Measurements from ENCODE around the gene ABR.
"Not testable (repeated sequence)": the region's sequence is repeated elsewhere in the genome, so short reads cannot be mapped to it uniquely, and the experiment has no call there.

Gene ABR

GRCh38 chr17:1055231-1055630 is 124.5 kb downstream of the ABR start:
- Histone ChIP-seq H3K4me3 (no peak overlapping the region), H3K4me1 (peaks cover 5 to 19% (median 15%) of the 10 kb centered on the region in 10 experiments; a peak in 19 of 20 replicates), H3K27me3 (no peaks in the 10 kb centered on the region), H4K20me1 (peaks cover 0 to 70% (median 19%) of the 10 kb centered on the region in 11 experiments; a peak in 12 of 22 replicates), H3K9me3 (replicated peaks in 1 of 11) (no peaks in the 10 kb centered on the region), H3K4me2 (no peak overlapping the region), H3K9ac (0 out of 22 replicates have a peak overlapping the region, but pooled peaks of 1 of the 11 experiments have one; percentile 3), H3K27ac (no peak overlapping the region), H3K36me3 (peaks cover 18 to 76% (median 52%) of the 10 kb centered on the region in 11 experiments; a peak in 19 of 22 replicates)
- TF ChIP-seq Cebpa-rat (IDR thresholded peaks at IDR 0.05), result no peak

DNA sequence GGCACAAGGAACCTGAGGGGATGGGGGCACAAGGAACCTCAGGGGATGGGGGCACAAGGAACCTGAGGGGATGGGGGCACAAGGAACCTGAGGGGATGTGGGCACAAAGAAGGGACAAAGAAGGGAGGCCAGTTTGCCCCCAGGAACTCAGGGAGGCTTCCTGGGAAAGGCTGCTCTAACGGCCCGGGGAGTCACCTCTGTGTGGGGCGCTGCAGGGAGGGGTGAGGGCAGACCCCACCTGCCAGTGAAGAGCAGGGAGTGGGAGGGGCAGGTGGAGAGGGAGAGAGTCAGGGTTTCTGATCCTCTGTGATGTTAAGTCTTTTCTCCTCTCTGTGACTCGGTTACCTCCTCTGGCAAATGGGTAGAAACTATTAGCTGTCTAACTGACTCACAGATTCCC is 125.1 kb downstream of the ABR start:
- H3K4me3 ChIP-seq, result no peak overlapping the region
- H4K20me1 ChIP-seq, result peaks cover 0 to 70% (median 17%) of the 10 kb centered on the region in 11 experiments; a peak in 12 of 22 replicates
- no peak overlapping the region for H3K27ac ChIP-seq
- no peak overlapping the region for H3K4me2 ChIP-seq
- H3K9me3 ChIP-seq (replicated peaks in 1 of 11), result no peaks in the 10 kb centered on the region
- TF ChIP-seq Cebpa-rat (IDR thresholded peaks at IDR 0.05), result no peak
- peaks cover 5 to 19% (median 15%) of the 10 kb centered on the region in 10 experiments; a peak in 19 of 20 replicates for H3K4me1 ChIP-seq
- peaks cover 23 to 76% (median 49%) of the 10 kb centered on the region in 11 experiments; a peak in 19 of 22 replicates for H3K36me3 ChIP-seq
- no peaks in the 10 kb centered on the region for H3K27me3 ChIP-seq
- H3K9ac ChIP-seq, result peak overlapping the region in 1 of 11 experiments; percentile 3; a peak in 1 of 22 replicates

DNA sequence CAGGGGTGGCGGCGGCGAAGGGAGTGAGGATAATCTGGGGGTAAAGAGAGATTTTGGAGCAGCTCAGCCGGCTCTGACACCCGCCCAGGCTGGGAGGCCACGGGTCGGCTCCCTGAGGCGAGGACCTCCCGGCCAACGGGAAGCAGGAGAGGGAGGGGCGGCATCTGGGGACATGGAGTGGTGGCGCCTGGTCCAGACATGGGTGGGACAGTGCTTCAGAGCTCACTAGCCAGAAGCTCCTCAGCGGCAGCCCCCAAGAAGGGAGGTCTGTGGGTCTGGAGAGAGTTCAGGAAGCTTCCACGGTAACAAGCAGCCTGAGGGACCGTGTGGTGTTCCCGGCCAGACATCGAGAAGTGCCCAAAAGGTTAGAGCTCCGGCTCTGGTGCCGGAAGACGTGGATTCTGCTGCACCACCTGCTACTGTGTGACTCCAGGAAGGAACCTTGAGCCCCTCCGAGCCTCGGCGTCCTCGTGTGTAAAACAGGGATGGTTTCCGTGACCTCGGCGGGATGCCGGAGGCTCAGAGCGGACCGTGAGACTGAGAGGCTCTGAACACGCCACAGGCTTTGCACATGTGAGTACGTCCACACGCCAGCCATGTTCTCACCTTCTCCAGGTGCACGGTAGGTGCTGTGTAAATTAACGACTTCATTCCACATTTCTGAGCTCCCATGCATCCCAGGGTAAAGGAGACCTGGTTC is 126.0 kb downstream of the ABR start:
- Histone ChIP-seq H3K4me2 (no peak overlapping the region; a peak in 1 of 22 replicates), H3K4me3 (no peak overlapping the region), H3K36me3 (peaks cover 22 to 76% (median 50%) of the 10 kb centered on the region in 11 experiments; a peak in 19 of 22 replicates), H3K4me1 (peaks cover 5 to 19% (median 16%) of the 10 kb centered on the region in 10 experiments; a peak in 19 of 20 replicates), H3K9me3 (replicated peaks in 1 of 11) (no peaks in the 10 kb centered on the region), H3K9ac (peak overlapping the region in 1 of 11 experiments; percentile 18; a peak in 1 of 22 replicates), H3K27ac (no peak overlapping the region), H3K27me3 (no peaks in the 10 kb centered on the region), H4K20me1 (peaks cover 0 to 69% (median 14%) of the 10 kb centered on the region in 11 experiments; a peak in 11 of 22 replicates)
- TF ChIP-seq Cebpa-rat (IDR thresholded peaks at IDR 0.05), result no peak

DNA sequence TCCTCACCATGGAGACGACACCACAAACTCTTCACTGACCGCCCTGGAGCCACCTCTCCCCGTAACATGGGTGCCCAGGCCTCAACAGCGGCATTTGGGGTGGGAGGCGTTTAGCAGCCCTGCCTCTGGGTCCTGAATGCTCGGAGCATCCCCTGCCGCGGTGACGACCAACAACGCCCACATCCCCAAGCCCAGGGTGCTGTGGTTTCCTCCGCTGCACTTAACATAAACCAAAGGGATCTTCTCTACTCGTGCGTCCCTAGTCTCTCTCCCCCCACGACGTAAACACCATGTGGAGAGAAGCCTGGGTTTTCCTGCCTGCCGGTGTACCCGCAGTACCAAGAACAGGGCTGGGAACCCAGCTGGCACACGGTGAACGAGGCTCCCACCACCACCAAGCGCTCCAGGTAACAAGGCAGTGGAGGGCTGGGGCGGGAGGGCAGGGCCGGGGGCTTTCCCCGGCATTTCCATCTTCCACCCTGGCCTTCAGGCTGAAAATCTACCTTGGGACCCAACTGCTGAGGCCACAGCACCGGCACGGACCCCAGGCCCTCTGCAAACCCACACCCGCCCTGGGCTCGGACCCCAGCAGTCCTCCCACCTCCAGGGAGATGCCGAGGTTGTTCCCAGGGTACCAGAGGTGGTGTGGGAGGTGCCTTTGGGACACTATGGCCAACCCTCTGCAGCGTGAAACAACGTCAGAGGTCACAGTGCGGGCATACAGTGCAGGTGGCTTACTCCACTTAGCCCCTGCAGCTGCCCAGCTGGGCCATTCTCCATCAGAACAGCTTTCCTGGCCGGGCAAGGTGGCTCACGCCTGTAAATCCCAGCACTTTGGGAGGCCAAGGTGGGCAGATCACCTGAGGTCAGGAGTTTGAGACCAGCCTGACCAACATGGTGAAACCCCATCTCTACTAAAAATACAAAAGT is 128.5 kb downstream of the ABR start:
- Histone ChIP-seq H3K4me3 (no peak overlapping the region), H3K27ac (no peak overlapping the region), H4K20me1 (peaks cover 0 to 80% (median 21%) of the 10 kb centered on the region in 11 experiments; a peak in 16 of 22 replicates), H3K27me3 (no peaks in the 10 kb centered on the region), H3K36me3 (peaks cover 9 to 77% (median 38%) of the 10 kb centered on the region in 11 experiments; a peak in 18 of 22 replicates), H3K9me3 (replicated peaks in 1 of 11) (no peaks in the 10 kb centered on the region), H3K9ac (peak overlapping the region in 2 of 11 experiments; percentile 5 to 15; a peak in 1 of 22 replicates), H3K4me1 (peaks cover 5 to 37% (median 30%) of the 10 kb centered on the region in 10 experiments; a peak in 19 of 20 replicates), H3K4me2 (peak overlapping the region in 10 of 11 experiments; percentile 21 to 80 (median 60); a peak in 18 of 22 replicates)
- TF ChIP-seq Cebpa-rat (IDR thresholded peaks at IDR 0.05), result no peak

DNA sequence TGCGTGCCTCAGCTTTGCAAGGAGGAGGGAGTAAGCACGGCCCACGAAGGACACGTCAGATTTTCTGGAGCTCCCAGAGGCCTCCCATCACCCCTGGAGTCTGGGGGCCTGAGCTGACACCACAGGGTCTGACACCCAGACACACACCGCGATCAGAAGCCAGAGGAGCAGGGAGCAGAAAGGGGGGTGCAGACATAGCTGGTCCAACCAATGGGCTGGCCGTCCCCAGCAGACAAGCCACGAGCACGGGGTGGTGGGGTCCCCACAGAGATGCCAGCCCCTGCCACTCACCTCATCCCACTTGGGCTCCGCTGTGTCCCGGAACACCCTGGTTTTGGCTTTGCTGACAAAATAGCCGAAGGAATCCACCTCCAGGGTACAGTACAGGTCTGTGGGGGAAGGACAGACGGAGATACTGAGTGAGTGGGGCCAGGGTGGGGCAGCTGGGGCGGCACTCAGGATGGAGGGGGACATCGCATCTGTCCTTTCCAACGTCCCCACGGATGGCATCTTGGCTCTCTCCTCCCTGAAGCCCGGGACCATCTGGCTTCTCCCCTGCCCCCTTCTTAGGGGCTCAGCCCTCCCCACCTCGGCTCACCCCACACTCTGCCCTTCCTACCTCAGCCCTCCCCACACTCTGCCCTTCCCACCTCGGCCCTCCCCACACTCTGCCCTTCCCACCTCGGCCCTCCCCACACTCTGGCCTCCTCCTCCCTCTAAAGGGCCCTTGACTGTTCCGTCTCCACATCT is 129.4 kb downstream of the ABR start:
- peaks cover 0 to 80% (median 20%) of the 10 kb centered on the region in 11 experiments; a peak in 15 of 22 replicates for H4K20me1 ChIP-seq
- H3K36me3 ChIP-seq, result peaks cover 9 to 77% (median 34%) of the 10 kb centered on the region in 11 experiments; a peak in 18 of 22 replicates
- H3K4me1 ChIP-seq, result peaks cover 5 to 37% (median 30%) of the 10 kb centered on the region in 10 experiments; a peak in 19 of 20 replicates
- H3K27ac ChIP-seq, result no peak overlapping the region
- no peak for TF ChIP-seq Cebpa-rat (IDR thresholded peaks at IDR 0.05)
- H3K4me2 ChIP-seq, result peak overlapping the region in 8 of 11 experiments; percentile 51 to 80 (median 63); a peak in 16 of 22 replicates
- 0 out of 22 replicates have a peak overlapping the region, but pooled peaks of 2 of the 11 experiments have one; percentile 5 to 15 for H3K9ac ChIP-seq
- H3K4me3 ChIP-seq, result no peak overlapping the region
- no peaks in the 10 kb centered on the region for H3K27me3 ChIP-seq
- H3K9me3 ChIP-seq (replicated peaks in 1 of 11), result no peaks in the 10 kb centered on the region

DNA sequence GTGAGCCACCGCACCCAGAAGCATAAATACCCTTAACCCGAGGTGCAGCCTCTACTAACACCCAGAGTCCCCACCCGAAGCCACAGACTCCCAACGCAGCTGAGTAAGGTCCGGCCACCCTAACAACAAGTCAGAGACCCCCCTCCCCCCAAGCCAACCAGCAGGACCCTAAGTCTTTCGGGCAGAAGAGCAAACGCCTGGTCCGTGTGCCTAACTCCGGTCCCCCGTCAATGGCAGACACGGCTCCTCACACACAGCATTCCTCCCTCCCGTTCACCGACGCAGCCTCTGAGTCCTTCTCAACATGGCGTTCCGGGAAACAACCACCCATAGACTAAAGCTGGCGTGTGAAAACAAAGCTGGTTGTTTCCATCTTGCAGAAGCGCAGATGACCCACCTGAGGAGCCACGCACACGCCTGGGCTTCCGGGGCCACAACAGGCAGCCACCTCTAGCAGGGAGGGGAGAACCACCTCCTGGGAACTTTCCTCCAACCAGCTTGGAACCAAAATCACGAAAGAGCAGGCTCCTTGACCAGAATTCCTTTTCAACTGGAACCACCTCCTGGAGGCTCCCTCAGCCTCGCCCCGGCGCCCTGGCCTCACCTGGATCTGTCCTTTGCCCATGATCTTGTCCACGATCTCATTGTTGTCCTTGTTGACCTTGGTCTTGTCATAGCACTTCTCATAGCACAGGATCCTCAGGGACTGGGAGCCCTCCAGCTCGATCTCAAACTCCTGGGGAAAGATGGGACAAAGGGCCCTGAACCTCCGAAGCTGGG is 130.1 kb downstream of the ABR start:
- no peak overlapping the region for H3K4me2 ChIP-seq
- no peak overlapping the region for H3K4me3 ChIP-seq
- H4K20me1 ChIP-seq, result peaks cover 0 to 84% (median 20%) of the 10 kb centered on the region in 11 experiments; a peak in 15 of 22 replicates
- H3K36me3 ChIP-seq, result peaks cover 8 to 77% (median 26%) of the 10 kb centered on the region in 11 experiments; a peak in 18 of 22 replicates
- H3K27me3 ChIP-seq, result no peaks in the 10 kb centered on the region
- TF ChIP-seq Cebpa-rat (IDR thresholded peaks at IDR 0.05), result no peak
- peaks cover 5 to 37% (median 30%) of the 10 kb centered on the region in 10 experiments; a peak in 19 of 20 replicates for H3K4me1 ChIP-seq
- no peaks in the 10 kb centered on the region for H3K9me3 ChIP-seq (replicated peaks in 1 of 11)
- H3K27ac ChIP-seq, result no peak overlapping the region
- H3K9ac ChIP-seq, result no peak overlapping the region

DNA sequence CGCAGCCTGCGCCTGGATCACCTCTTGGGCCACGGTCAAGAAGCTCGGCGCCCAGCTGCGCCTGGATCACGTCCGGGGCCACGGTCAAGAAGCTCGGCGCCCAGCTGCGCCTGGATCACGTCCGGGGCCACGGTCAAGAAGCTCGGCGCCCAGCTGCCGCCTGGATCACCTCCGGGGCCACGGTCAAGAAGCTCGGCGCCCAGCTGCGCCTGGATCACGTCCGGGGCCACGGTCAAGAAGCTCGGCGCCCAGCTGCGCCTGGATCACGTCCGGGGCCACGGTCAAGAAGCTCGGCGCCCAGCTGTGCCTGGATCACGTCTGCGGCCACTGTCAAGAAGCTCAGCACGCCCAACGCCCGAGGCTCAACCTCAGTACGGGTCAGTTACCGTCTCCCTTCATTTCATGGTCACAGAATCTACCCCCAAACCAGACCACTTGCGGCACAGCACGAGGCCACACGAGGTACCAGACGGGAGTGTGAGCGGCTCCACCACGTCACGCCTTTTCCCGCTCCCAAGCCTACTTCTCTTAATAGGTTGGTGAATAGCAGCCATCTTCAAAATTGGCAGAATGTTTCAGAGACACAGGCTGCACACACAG is 131.2 kb downstream of the ABR start:
- H3K9me3 ChIP-seq (replicated peaks in 1 of 11); H3K27ac ChIP-seq; H3K27me3 ChIP-seq; H3K9ac ChIP-seq; H3K4me3 ChIP-seq: not testable (repeated sequence)
- H3K4me1 ChIP-seq, result peaks cover 4 to 43% (median 37%) of the 10 kb centered on the region in 10 experiments; a peak in 19 of 20 replicates
- peaks cover 0 to 87% (median 20%) of the 10 kb centered on the region in 11 experiments; a peak in 15 of 22 replicates for H4K20me1 ChIP-seq
- peaks cover 1 to 77% (median 26%) of the 10 kb centered on the region in 11 experiments; a peak in 16 of 22 replicates for H3K36me3 ChIP-seq
- peak overlapping the region in 6 of 11 experiments; percentile 46 to 75 (median 56); a peak in 8 of 22 replicates for H3K4me2 ChIP-seq
